ENCODE data around the gene CLEC2L. TPM values are rescaled to one million over a fixed set of nuclear protein-coding genes. Genes with fewer than 3 reads are reported as not detected.

Gene CLEC2L
- total and polyA plus RNA-seq, 2 of the 8 experiments (the other 6 are each of a cell fraction or from before 2014, with no cell fraction given) = 0.20 to 1.9 TPM

DNA sequence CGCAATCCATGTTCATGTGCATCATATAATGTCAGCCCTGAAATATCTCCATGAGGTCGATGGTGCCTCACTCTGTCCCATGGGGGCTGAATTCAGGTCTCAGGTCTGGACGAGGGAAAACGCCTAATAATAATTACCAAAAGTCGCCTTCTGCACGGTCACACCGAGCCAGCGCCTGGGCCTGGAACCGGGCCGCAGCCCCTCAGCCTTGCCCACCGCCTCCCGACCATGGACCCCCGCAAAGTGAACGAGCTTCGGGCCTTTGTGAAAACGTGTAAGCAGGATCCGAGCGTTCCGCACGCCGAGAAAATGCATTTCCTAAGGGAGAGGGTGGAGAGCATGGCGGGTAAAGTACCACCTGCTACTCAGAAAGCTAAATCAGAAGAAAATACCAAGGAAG, 21.3 kb upstream of the CLEC2L start:
- H2BK15ac ChIP-seq (ENCODE audit: low read length) = no peak overlapping the region
- peaks cover 0 to 7% (median 5%) of the 10 kb centered on the region in 4 experiments; a peak in 3 of 7 replicates for H3K27me3 ChIP-seq (replicated peaks in 1 of 4; ENCODE audit: control insufficient read depth in 3 of 4, extremely low read depth in 1 of 4, insufficient read depth in 3 of 4, low read length in 3 of 4)
- no peaks in the 10 kb centered on the region for H3K23me2 ChIP-seq (ENCODE audit: low read depth, low read length)
- no peak overlapping the region for H3K4ac ChIP-seq (replicated peaks; ENCODE audit: insufficient read length, low read depth, low read length)
- H3K56ac ChIP-seq (replicated peaks; ENCODE audit: insufficient read length, low read depth, low read length) = no peak overlapping the region
- no peak overlapping the region for H2AFZ ChIP-seq (ENCODE audit: low read length)
- no peaks in the 10 kb centered on the region for H4K20me1 ChIP-seq (replicated peaks in 1 of 2; ENCODE audit: control insufficient read depth in 1 of 2, insufficient read depth in 2 of 2, low read length in 2 of 2)
- H3K18ac ChIP-seq (ENCODE audit: extremely low read depth, low read length) = no peak overlapping the region
- no peak overlapping the region for H3K4me3 ChIP-seq (ENCODE audit: extremely low read depth in 1 of 4, insufficient read depth in 2 of 4, low read depth in 3 of 4, low read length in 4 of 4)
- DNase-seq (ENCODE audit: low read depth in 1 of 2, low spot score in 2 of 2) (no peak), FAIRE-seq (no peak)
- ChIA-PET CTCF (ENCODE audit: partially characterized antibody) (interaction anchor here (0.9 to 10.7 kb wide), 11 partner anchors 13 to 486 kb away, joined by 3 to 156 read pairs (median 5); no protein-coding TSS in a partner anchor), POLR2A (ENCODE audit: partially characterized antibody) (interaction anchor here (1.3 kb wide), 1 partner anchor 113 kb away, joined by 3 read pairs; no protein-coding TSS in a partner anchor)
- H2AK5ac ChIP-seq (ENCODE audit: low read depth, low read length) = peak overlapping the region; percentile 72; the same call in 1 of the 2 replicates
- H3K9ac ChIP-seq (replicated peaks in 1 of 4; ENCODE audit: extremely low read depth in 1 of 4, low read depth in 3 of 4, low read length in 3 of 4) = no peak overlapping the region
- H2BK5ac ChIP-seq (ENCODE audit: low read depth, low read length) = no peak overlapping the region
- H3K36me3 ChIP-seq (ENCODE audit: control insufficient read depth in 2 of 4, insufficient read depth in 4 of 4, low read length in 3 of 4) = no peaks in the 10 kb centered on the region
- H3K79me2 ChIP-seq (ENCODE audit: control insufficient read depth in 1 of 2, insufficient read depth in 2 of 2, low read length in 2 of 2) = no peaks in the 10 kb centered on the region
- no peaks in the 10 kb centered on the region for H3K9me3 ChIP-seq (ENCODE audit: insufficient read depth in 2 of 2, low read depth in 1 of 2, low read length in 1 of 2)
- H4K8ac ChIP-seq (ENCODE audit: extremely low read depth, insufficient read depth, low read length) = peak overlapping the region; percentile 14; the same call in 1 of the 2 replicates
- H2BK12ac ChIP-seq (ENCODE audit: low read depth, low read length) = no peak overlapping the region
- H3K23ac ChIP-seq (ENCODE audit: insufficient read length) = no peak overlapping the region
- no peak overlapping the region for H4K5ac ChIP-seq (ENCODE audit: insufficient read length, low read depth, low read length)
- no peak overlapping the region for H3K4me2 ChIP-seq (ENCODE audit: insufficient read depth in 1 of 2, low read depth in 2 of 2, low read length in 2 of 2)
- TF ChIP-seq RAD21 (IDR thresholded peaks at IDR 0.05 in 1 of 2, conservative IDR thresholded peaks at IDR 0.05 in 1 of 2; ENCODE audit: low read depth in 2 of 2, low read length in 2 of 2) (no peak), CHD2 (IDR thresholded peaks at IDR 0.05; ENCODE audit: low read length) (no peak), PHF8 (conservative IDR thresholded peaks at IDR 0.05; ENCODE audit: low read depth, low read length) (no peak), GTF2F1 (IDR thresholded peaks at IDR 0.05; ENCODE audit: borderline replicate concordance, low read depth, low read length) (no peak), TAF7 (optimal IDR thresholded peaks at IDR 0.05; ENCODE audit: borderline replicate concordance, low read depth, low read length) (no peak), POLR2AphosphoS5 (IDR thresholded peaks at IDR 0.05; ENCODE audit: low read depth, low read length) (no peak), BRCA1 (IDR thresholded peaks at IDR 0.05; ENCODE audit: low read depth, low read length) (no peak), TAF1 (IDR thresholded peaks at IDR 0.05; ENCODE audit: low read depth, low read length) (no peak), SUZ12 (IDR thresholded peaks at IDR 0.05; ENCODE audit: low read length) (no peak), MAFK (IDR thresholded peaks at IDR 0.05; ENCODE audit: low read depth, low read length) (no peak), TEAD4 (IDR thresholded peaks at IDR 0.05; ENCODE audit: low read depth, low read length) (no peak)
- TF ChIP-seq, protein P1, sequence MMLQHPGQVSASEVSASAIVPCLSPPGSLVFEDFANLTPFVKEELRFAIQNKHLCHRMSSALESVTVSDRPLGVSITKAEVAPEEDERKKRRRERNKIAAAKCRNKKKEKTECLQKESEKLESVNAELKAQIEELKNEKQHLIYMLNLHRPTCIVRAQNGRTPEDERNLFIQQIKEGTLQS (IDR thresholded peaks at IDR 0.05; ENCODE audit: insufficient read depth, low read depth, low read length) = no peak
- H2BK120ac ChIP-seq (replicated peaks; ENCODE audit: low read depth, low read length) = no peak overlapping the region
- no peak overlapping the region for H4K91ac ChIP-seq (replicated peaks; ENCODE audit: insufficient read length, low read length)
- H2BK20ac ChIP-seq (ENCODE audit: low read length) = no peak overlapping the region
- H3K14ac ChIP-seq (ENCODE audit: insufficient read length) = no peak overlapping the region
- H3K27ac ChIP-seq (ENCODE audit: low read depth, low read length) = no peak overlapping the region
- no peaks in the 10 kb centered on the region for H3K4me1 ChIP-seq (replicated peaks in 1 of 4; ENCODE audit: control insufficient read depth in 3 of 4, insufficient read depth in 4 of 4, low read length in 3 of 4)
- WGBS, 2 experiments (ENCODE audit: extremely low coverage in 1 of 2, insufficient coverage in 1 of 2, insufficient read length in 1 of 2, insufficient replicate concordance in 2 of 2, low coverage in 1 of 2, low lambda C conversion rate in 2 of 2, missing lambda C conversion rate in 1 of 2) = 88% methylated on average over 20 of the region's 22 CpGs; no CpG with 5 or more reads in 1 of the 2 experiments
- H3K79me1 ChIP-seq (ENCODE audit: low read depth, low read length) = no peaks in the 10 kb centered on the region

Measured in H1 (cell line).